ENCODE data around the gene MRPL51.
A peak's percentile ranks its signal among the peaks of the same experiment; 100 is the strongest.
"Not testable (repeated sequence)": the region's sequence is repeated elsewhere in the genome, so short reads cannot be mapped to it uniquely, and the experiment has no call there.

Gene MRPL51

DNA sequence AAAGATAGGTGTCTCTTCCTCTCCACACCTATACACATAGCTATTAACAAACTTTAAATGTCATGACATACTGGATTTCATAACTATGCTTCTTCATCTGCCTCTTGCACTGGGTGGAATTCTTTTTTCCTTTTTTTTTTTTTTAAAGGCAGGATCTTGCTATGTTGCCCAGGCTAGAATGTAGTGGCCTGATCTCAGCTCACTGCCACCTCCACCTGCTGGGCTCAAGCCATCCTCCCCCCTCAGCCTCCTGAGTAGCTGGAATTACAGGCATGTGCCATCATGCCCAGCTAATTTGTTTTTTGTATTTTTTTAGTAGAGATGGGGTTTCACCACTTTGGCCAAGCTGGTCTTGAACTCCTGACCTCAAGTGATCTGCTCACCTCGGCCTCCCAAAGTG, 4.8 kb downstream of the MRPL51 start:
- no peak for DNase-seq (ENCODE audit: low read depth in 2 of 2)

DNA sequence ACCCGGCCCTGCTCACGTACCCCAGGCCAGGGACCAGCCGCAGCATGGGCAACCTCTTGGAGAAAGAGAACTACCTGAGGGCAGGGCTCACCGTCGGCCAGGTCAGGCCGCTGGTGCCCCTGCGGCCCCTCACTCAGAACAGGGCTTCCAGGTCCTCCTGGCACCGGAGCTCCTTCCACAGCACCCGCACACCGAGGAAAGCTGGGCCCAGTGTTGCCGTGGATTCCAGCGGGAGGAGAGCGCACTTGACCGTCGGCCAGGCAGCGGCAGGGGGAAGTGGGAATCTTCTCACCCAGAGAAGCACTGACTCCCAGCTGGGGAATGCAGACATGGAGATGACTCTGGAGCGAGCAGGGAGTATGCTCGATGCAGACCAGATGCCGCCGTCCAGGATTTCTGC, 14.6 kb downstream of the MRPL51 start:
- DNase-seq (ENCODE audit: low read depth in 2 of 2): no peak

DNA sequence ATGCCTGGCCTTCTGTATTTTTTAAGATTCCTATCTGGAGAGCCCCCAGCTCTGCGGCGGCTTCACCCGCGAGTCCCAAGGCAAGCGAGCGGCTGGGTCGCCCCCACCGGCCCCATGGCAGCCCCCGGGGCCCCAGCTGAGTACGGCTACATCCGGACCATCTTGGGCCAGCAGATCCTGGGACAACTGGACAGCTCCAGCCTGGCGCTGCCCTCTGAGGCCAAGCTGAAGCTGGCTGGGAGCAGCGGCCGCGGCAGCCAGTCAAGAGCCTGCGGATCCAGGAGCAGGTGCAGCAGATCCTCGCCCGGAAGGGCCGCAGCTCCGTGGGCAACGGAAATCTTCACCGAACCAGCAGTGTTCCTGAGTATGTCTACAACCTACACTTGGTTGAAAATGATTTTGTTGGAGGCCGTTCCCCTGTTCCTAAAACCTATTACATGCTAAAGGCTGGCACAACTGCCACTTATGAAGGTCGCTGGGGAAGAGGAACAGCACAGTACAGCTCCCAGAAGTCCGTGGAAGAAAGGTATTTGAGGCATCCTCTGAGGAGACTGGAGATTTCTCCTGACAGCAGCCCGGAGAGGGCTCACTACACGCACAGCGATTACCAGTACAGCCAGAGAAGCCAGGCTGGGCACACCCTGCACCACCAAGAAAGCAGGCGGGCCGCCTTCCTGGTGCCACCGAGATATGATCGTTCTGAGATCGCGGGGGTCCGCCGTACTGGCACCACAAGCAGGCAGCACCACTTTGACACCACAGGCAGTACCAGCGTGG, 15.3 kb downstream of the MRPL51 start:
- DNase-seq (ENCODE audit: low read depth in 2 of 2): not testable (repeated sequence)

DNA sequence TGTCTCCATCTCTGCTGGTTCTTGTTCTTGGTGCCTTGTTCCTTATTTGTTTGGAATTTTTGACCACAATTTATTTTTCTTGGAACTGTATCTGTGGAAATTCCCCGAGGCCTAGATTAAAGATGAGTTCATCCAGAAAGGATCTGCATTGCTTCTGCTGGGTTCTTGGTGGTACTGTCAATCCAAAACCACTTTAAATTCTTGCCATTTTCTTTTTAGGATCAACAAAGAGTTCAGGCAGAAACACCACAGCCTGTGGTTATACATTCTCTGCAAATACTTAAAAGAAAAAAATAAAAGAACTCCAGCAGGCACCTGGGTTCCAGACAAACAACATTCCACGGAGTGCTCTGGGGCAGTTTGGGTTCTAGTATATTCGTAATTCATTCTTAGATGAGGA, 16.6 kb downstream of the MRPL51 start:
- no peak for DNase-seq (ENCODE audit: low read depth in 2 of 2)

DNA sequence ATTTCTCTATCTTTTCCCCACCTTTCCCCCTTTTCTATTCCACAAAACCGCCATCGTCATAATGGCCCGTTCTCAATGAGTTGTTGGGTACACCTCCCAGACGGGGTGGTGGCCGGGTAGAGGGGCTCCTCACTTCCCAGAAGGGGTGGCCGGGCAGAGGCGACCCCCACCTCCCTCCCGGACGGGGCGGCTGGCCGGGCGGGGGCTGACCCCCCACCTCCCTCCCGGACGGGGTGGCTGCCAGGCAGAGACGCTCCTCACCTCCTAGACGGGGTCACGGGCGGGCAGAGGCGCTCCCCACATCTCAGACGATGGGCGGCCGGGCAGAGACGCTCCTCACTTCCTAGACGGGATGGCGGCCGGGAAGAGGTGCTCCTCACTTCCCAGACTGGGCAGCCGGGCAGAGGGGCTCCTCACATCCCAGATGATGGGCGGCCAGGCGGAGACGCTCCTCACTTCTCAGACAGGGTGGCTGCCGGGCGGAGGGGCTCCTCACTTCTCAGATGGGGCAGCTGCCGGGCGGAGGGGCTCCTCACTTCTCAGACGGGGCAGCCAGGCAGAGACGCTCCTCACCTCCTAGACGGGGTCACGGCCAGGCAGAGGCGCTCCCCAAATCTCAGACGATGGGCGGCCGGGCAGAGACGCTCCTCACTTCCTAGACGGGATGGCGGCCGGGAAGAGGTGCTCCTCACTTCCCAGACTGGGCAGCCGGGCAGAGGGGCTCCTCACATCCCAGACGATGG, 17.7 kb downstream of the MRPL51 start:
- not testable (repeated sequence) for DNase-seq (ENCODE audit: low read depth in 2 of 2)

DNA sequence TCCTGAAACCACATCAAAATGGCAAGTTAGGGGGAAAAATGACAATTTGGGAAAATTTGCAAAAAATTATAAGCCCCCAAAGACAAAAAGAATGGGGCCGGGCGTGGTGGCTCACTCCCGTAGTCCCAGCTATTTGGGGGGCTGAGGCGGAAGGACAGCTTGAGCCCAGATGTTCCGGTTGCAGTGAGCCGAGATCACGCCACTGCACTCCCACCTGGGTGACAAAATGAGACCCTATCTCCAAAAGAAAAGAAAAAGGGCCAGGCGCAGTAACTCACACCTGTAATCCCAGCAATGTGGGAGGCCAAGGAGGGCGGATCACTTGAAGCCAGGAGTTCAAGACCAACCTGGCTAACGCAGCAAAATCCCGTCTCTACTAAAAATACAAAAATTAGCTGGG, 20.6 kb downstream of the MRPL51 start:
- DNase-seq (ENCODE audit: low read depth in 2 of 2): no peak

DNA sequence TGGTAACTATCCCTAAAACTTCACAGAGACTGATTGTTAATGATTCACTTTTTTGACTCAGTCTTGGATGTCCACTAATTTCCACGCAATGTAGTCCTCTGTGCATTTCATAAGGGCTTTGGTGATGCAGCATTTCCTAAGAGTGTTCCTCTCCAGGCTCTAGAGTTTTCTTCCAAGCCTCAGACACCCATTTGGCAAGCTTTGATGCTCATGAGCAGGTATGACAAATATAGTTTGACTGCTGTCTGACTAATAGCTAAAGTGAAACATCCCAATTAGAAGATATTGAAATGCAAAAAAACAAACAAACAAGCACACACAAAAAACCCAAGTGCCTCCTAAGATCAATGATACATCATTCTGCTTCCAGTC, 21.1 kb downstream of the MRPL51 start:
- no peak for DNase-seq (ENCODE audit: low read depth in 2 of 2)

DNA sequence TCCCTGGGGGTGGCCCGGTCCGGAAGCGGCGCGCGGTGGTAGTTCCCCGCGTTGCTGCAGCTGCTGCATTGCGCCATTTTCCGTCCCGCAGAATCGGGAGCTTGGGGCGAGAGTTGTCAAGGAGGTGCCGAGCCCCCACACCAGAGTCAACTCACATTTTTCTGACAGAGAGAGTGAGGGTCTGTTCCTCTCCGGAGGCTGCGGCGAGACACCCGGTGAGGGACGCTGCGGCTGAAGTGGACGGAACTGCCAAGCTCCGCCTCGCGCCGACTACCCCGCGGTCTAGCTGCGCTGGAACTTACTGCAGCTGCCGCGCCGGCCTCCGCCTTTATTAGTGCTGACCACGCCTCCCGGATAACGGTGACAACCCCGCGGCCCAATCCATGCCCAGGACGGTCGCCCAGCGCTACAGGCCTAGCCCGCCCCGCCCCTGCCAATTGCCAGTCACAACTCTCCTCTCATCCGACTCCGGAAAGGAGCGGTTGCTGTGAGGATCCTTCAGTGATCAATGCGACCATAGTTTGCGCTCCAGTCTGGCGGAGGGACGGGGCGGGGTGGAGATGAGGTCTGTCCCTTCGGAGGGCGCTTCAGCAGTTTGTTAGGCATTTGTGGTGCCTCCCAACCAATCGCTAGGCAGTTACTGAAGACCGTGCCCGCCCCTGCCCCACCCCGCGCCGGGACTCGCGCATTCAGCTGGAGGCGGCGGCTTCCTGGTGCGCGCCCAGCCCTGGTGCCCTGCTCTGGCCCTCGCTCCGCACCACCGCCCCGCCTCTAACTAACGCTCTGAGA, 22.5 kb downstream of the MRPL51 start, which contains the start of gene VAMP1:
Gene VAMP1, minus strand, starts transcription at position 303 of the 789 bp plus-strand sequence. Its CDS starts 146 bp downstream, at position 157.
- DNase-seq (ENCODE audit: low read depth in 2 of 2): peak; percentile 92 to 94

DNA sequence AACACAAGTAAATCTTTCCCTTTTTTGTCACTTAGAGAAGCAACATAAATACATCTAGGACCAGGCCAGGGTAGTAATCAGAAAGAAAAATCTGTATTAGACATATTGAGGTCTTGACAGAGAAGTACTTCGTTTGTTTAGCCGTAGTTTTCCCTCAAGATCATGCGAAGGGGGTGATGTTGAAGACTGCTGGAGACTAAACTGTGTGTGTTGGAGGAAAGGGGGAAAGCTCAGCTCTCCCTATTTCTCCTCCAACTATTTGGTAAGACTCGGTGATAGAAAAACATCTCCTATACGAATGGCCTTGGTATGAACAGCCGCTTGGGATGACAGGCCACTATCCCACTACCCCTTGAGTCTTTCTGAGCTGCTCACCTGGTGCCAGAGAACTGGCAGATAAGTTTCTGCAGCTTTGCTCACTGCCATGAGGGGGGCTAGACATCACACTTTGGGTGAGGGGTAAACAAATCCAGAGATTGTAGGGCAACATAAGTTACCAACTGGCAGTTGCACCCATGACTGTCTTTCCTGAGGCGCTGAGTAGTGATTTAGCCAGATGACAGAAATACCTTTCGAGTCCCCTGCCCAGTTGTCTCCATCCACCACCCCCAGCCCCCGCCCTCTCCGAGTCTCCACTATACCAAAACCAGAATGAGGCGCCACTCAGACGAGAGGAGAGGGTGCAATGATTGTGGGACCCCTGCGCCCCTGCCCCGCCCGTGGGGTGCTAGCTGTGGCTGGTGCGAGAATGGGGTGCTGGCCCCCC, 23.3 kb downstream of the MRPL51 start:
- DNase-seq (ENCODE audit: low read depth in 2 of 2): no peak

DNA sequence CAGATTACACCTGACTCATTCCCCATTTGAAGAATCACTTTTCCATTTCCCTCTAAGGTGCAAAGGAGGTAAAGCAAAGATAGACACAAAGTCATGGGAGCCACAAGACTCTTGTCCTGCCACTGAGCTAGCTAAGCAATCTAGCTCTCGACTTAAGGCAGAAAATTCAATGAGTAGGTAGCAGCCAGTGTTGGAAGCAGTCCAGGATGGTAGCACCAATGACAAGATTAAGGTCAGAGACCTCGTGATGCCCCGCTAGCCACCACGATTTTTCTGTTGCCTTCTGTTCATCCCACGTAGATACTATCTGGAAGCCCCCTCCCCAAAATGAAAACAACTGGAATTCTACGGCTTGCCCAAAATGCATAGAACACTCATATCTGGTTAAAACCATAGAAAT, 24.0 kb downstream of the MRPL51 start:
- DNase-seq (ENCODE audit: low read depth in 2 of 2): no peak

DNA sequence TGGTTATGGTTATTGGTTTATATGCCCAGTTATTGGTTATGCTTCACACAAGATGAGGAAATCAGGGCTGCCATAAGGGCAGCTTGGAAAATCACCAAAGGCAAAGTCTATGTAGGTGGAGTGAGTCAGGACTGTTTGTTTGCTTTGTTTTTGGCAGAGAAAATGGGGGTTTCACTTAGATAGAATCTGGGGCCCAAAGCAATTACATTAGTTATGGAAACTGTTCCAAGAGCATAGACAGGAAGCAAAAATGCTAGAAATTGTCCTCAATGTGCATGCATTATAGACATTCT, 24.8 kb downstream of the MRPL51 start:
- no peak for DNase-seq (ENCODE audit: low read depth in 2 of 2)

DNA sequence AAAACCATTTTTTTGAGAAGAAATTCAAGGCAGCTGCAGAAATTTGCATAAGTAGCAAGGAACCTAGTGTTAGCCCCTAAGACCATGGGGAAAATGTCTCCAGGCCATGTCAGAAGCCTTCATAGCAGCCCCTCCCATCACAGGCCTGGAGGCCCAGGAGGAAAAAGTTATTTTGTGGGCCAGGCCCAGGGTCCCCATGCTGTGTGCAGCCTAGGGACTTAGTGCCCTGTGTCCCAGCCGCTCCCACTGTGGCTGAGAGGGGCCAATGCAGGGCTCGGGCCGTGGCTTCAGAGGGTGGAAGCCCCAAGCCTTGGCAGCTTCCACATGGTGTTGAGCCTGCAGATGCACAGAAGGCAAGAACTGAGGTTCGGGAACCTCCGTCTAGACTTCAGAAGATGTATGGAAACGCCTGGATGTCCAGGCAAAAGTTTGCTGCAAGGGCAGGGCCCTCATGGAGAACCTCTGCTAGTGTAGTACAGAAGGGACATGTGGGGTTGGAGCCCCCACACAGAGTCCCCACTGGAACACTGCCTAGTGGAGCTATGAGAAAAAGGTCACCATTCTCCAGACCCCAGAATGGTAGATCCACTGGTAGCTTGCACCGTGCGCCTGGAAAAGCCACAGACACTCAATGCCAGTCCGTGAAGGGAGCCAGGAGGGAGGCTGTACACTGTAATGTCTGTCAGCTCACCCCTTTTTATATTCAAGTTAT, 25.3 kb downstream of the MRPL51 start:
- DNase-seq (ENCODE audit: low read depth in 2 of 2): not testable (repeated sequence)

DNA sequence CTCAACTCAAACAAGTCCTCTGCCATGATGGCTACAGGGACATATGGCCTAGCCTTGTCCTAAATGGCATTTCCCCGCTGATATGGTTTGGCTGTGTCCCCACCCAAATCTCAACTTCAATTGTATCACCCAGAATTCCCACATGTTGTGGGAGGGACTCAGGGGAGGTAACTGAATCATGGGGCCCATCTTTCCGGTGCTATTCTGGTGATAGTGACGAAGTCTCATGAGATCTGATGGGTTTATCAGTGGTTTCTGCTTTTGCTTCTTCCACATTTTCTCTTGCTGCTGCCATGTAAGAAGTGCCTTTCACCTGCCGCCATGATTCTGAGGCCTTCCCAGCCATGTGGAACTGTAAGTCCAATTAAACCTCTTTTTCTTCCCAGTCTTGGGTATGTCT, 26.3 kb downstream of the MRPL51 start:
- DNase-seq (ENCODE audit: low read depth in 2 of 2): not testable (repeated sequence)

DNA sequence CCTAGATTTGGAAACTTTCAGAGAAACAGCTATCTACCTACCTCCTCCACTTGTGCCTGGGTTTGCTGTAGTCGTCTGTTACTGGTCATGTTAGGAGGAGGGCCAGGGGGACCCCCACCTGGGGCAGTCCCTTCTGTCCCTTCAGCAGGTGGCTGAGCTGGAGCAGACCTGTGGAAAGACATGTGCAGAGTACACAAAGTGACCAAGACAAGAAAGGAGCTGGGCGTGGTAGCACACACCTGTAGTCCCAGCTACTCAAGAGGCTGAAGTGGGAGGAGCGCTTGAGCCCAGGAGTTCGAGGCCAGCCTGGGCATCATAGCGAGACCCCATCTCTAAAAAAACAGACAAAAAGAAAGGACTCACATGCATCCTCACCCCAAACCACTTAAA, 26.9 kb downstream of the MRPL51 start:
- no peak for DNase-seq (ENCODE audit: low read depth in 2 of 2)

DNA sequence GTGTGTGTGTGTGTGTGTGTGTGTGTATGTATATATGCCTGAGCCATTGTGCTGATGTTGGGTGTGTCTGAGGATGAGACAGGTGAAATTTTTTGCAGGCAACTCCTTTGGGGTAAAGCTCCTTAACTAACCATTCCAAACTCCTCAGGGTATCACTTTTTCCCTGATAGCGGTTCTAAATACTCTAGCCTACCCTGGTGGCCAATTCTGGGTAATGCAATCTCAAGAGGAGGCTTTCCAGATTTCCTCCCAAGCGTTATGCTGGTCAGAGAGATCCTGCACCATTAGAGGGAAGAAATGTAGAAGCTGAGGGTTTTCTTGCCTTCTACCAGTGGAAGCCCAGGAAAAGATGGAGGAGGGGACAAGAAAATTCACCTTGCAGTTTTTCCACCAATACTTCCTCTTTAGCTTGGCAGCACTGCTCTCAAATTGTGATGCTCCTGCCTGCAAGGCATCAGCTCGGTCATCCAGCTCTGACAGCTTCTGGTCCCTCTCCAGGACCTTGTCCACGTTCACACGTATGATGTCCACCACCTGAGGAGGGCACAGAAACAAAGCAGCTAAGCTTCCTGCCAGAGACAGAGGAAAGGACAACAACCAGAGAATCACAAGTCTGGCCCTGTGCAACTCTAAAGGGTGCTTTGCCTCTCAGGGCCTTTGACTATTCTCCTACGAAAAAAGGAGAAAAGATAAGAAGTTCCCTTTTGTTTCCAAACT, 27.4 kb downstream of the MRPL51 start:
- DNase-seq (ENCODE audit: low read depth in 2 of 2): no peak

DNA sequence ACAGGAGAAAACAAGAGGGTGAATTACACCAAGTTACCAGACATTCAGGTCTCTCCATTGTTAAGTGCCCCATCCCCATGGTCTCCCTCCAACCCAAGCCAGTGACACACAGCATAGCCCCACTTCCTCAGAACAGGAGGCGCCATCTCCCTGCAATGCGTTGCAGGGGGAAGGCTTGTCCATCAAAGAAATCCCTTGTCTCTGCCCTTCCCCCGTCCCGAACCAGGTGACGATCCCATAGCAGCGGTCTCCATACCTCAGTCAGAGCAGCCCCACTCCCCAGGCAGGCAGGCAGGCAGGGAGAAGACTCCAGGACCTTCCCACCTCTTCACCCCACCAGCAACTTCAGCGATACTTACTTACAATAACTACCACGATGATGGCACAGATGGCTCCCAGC, 28.5 kb downstream of the MRPL51 start:
- no peak for DNase-seq (ENCODE audit: low read depth in 2 of 2)

DNA sequence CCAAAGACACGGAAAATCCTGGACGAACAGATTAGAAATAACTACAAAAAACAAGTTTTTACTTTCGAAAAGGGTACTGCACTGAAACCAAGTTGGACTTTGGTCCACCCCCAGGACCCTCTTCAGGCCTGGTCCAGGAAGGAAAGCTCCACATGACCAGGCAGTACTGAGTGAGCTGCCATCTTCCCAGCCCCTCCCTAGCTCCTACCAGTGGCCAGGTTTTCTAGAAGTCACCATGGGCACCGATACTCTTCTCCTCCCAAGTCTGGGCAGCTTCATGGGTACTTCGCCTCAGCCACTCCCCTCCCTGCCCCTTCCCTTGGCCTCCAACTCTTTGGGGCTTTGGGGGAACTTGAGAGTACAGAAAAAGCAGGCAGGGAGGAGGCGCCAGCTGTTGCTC, 29.2 kb downstream of the MRPL51 start:
- no peak for DNase-seq (ENCODE audit: low read depth in 2 of 2)

DNA sequence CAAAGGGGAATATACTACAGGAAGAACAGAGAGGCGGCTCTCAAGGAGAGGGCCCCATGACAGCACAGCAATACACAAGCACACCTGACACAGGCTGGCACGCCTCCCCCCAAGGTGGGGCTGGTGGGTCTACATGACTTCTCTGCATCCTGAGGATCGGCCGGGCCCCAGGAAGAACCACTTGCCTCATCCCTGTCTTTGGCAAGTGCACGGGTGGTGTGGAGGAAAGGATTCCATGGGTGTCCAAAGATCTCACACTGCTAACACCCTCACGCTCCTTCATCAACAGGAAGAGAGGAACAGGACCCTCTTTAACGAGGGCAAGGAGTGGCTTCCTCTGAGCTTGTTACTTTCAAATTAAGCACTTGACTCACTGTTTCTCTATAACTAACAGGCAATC, 29.8 kb downstream of the MRPL51 start:
- DNase-seq (ENCODE audit: low read depth in 2 of 2): no peak

DNA sequence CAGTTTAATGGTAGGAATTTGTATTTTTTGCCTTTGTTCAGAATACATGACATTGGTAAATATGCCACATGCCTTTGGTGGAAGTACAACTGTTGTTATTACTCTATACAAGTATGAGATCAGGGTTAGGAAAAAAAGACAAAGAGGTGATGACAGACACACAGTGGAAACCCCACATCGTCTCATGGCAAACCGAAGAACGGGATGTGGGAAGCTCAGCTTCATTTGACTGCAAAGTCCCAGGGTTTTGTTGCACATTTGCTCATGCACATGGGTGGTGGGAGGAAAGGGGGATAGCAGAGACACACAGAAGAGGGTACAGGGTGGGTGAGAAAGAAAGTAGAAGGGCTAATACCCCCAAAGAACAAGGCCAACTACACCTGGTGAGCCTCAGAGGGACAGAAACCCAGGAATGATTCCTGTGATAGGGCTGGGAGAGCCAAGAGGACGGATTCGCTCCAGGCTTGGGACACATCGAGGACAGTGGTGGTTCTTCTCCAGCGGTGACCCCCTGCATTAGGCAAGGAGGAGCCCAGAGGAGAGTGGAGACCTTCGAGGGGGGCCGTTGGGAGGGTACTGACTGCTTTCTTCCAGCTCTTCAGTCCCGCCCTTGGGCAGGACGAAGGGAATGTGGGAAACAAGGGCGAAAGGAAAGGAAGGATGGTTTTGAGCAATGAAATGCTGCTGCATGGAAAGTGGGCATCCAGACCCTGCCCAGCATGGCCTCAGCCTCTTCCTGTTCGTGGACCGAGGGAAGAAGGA, 30.6 kb downstream of the MRPL51 start:
- no peak for DNase-seq (ENCODE audit: low read depth in 2 of 2)

Data from stimulated activated CD8-positive, alpha-beta memory T cell treated with anti-CD3 and anti-CD28 coated beads, Interleukin-7, amount 100 ng/mL, for 1 hour (primary cell).